ENCODE measurements around the gene CTRB1.
"Not testable (repeated sequence)": the region's sequence is repeated elsewhere in the genome, so short reads cannot be mapped to it uniquely, and the experiment has no call there.

- not testable (repeated sequence) for TF ChIP-seq CTCF, POLR2AphosphoS5, POLR2A, EP300 (IDR thresholded peaks at IDR 0.05)
Observed at GRCh38 chr16:75204905-75205304, 13.9 kb upstream of the CTRB1 start.
